ENCODE data around the gene ING5.

The ING5 gene

DNA sequence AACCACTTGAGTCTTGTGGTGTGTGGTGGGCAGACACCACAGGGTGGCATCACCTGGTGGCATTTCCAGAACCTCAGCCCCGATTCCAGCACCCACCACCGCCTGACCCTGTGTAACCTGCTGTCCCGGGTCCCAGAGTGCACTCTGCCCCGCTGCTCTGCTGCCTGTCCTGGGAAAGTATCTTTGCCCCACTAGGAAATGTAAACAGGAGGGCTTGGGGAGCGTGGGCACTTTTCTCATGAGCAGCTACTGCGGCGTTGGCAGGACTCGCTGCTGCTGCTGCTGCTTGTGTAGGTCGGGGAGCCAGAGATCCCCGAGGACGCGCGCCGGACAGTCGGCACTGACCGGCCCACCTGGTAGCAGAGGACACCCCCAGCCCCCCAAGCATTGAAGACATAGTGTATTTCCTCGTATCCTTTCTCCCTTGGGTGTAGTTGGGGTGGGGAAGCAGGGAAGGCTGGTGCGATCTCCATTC lies 28.6 kb upstream of the ING5 start:
- no peak for DNase-seq

DNA sequence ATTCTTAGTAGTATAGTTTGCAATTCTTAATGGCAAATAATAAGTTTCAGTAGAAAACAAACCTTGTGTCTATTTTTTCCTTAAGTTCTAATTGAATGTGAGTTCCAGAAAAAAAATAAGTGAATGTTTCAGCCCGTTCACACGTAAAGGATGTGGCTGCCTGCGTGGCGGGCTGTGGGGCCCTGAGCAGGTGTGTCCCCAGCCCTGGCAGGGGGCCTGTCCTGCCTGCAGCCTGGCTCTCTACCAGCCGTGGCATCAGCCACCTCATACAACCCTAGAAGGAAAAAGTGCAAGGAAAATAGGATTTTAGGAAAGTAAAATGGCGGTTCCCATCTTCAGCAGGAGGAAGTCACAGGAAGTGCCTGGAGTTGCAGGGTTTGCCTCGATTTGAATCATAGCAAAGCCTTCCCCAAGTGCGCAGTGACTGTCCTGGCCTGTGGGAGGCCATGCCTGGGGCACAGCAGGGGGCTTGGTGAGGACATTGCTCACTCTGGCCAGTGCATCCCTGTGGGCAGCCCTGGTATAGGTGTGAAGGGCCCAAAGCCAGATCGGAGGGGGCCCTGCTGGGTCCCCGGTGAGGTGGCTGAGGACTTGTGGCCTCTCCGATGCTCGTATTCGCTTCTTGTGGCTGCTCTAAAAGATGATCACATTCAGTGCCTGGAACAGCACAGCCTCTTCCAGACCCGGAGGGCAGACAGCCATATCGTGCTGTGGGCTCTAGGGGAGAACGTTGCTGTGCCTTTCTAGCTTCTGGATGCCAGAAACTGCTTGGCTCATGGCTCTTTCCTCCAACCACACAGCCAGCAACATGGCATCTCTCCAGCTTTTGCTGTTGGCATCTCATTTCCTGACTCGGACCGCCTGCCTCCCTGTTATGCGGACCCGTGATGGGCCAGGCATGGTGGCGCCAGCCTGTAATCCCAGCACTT lies 27.8 kb upstream of the ING5 start:
- DNase-seq = no peak

DNA sequence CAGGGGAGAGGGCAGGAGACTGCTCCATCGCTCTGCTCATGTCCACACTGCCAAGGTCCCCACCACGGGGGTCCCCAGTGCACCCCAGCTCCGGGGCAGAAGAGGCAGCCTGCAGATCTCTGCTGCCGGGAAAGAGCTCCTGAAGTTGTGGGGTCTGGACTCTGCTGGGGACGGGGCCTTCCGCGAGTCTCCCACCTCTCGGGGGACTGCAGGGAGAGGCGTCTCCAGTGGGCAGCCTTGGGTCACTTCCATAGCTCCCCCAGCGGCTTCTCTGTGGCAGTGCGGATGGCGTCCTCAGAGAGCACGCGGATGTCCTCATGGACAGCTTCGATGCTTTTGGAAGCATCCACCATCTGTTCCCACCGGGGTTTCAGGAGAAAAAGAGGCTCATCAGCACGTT lies 26.0 kb upstream of the ING5 start:
- DNase-seq = no peak

DNA sequence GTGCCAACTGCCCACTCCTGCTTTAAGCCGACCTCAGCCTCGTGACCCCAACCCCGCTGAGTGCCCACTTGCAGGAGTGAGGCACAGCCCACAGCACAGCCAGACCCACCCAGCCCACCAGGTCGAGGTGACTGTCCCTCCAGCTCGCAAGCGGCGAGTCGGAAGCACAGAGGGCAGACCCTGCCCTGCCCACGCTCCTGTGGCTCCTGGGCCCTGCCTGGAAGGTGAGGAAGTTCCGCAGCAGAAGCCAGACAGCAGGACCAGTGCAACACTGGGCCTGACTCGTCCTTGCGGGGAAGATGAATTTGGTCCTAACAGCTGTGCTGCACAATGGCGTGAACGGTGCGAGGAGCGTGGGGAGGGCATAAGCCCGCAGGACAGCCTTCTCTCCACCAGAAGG lies 25.2 kb upstream of the ING5 start:
- no peak for DNase-seq

DNA sequence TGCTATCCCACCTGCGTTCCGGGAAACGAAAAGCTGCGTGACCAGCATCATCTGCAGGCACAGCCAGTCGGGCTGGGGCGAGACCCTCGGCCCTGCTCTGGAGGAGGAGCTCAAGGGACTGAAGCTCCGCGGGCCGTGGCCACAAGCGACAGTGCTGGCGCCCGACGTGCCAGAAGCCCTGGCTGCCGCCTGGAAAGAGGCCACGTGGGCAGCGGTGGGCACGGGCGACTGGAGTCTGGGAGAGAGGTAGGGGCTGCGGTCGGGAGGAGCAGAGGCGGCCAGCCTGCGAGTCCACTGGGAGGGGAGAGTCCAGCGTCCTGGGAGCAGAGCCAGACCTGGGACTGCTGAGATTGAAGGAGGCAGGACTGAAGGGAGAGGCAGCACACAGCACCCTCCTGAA lies 24.4 kb upstream of the ING5 start:
- no peak for DNase-seq

DNA sequence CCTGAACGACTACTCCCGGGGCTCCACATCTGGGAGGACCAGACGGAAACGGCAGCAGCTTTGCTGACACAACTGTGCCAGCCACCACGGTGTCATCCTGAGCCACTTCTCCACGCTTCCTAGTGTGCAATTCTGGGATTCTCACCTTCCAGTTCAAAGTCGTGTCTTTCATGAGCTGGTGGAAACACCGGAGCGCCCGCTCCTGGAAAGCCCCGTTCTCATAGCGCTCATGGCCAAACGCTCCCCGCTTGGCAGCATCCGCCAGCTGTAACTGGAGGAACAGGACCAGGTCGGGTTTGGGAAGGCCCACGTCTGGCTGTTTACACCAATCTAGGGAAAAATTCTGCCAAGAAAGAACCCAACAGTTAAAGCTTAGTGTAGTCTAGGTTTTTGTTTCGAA lies 23.5 kb upstream of the ING5 start:
- DNase-seq = no peak

DNA sequence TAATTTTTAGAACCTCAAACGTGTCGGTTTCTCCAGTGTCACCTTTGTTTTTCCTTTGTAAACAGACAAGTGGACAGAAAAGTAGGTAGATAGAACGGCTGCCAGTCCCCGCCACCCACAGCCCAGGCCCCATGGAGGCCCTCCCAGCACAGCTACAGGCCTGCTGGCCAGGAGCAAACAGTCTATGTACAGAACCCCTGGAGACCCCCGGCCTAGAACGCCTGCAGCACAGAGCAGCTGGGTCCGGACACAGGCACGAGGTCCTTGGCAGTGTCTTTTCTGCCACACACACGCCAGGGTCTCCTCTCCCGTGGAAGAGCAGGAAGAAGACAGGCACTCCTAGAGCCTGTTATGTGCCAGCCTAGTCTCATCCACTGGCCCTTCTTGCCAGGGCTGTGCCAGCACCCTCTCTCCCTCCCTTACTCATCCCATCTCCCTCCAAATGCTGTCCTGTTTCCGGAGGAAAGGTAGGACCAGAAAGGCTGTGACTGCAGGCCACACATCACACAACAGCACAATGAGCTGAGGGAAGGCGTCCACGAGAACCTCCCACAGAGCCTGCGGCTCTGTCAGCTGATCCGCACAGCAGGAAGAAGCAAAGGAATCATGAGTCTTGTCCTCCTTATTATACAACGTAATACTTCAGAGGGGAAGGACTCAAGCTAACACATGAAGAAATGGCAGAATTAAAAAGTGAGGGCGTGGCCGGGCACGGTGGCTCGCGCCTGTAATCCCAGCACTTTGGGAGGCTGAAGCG lies 22.9 kb upstream of the ING5 start:
- DNase-seq = no peak

DNA sequence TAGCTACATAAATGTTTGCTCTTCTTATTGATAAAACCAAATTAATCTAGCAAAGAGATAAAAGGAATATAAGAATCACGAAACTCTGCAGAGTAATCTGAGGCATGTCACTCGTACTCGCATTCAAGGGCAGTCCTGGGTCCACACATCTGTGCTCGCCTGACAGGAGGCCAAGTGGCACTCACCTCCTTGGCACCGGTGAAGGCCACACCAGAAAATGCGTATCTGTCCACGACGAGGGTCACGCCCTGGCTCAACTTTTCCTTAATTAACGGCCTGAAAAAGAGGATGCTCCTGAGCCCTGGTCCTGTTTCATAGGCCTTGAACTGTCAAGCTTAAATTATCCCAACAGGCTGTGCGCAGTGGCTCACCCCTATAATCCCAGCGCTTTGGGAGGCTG lies 21.8 kb upstream of the ING5 start:
- no peak for DNase-seq

DNA sequence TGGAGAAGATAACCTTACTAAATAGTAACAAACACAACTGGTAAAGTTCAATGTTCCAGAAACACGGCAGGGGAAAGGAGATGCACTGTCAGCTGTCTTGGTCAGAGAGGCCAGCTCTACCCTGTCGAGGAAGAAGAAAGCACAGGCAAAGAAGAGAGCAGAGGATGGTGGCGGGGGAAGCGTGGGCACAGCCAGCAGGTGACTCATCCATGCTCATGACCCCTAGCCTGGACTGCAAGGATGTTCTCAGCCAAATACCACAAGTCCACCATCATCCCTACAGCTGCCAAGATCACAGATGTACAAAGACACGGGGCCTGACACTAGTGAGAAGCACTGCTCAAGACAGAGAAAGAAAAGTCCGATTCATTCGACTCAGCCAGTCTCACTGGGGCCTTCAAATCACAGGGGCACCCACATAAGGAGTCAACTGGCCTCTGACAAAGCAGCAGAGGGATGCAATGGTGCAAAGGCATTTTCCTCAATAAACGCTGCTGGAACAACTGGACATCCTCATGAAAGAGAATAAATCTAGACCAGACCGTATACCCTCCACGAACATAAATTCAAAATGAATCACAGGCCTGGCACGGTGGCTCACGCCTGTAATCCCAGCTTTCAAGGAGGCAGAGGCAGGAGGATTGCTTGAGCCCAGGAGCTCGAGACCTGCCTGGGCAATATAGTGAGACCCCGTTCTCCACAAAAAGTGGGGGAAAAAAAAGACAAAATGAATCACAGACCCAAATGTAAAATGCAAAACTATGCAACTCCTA lies 20.8 kb upstream of the ING5 start:
- no peak for DNase-seq

DNA sequence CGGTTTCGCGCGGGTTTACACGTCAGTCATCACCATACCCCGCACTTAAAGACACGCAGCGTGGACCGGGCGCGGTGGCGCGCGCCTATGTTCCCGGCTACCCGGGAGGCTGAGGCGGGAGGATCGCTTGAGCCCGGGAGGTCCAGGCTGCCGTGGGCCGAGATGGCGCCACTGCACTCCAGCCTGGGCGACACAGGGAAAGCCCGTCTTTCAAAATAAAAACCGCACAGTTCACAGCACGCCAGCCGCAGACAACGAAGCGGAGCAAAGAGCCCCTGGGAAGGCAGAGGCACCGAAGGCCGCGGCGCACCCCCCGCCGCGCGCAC lies 15.6 kb upstream of the ING5 start:
- DNase-seq = no peak

DNA sequence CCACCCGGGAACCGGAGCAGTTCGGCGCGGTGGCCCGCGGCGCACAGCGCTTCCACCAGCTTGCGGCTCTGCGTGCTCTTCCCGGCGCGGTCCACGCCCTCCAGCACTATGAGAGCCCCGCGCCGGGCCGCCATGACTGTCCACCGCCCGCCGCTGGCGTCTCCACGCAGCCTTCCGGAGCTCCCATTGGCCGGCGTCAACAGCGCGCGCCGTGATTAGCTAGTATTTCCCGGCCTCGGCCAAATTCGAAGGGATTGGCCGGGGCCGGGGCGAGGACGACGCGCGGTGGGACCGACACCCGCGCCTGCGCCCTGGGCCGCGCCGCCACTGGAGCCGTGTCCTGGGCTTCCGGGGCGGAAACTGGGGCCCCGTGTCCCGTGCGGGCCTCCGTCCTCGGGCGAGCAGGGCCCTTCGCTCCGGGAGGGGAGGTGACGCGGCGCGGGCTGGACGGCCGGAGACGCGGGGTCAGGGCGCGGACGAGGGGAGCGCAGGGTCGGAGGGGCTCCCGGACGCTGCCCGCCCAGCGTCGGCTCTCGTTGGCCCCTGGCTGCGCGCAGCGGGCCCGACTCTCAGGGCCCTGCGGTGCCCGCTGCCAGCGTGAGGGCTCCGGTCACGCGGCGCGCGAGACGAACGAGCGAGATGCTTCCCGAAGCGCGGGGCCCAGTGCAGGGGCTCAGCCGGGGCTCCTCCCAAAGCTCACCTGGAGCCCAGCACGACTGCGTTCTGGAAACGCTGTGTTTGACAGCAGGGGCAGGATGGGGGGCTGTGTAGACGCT lies 15.0 kb upstream of the ING5 start, which contains the start of gene DTYMK:
DTYMK (minus strand) TSS at position 166 of the 776 bp plus-strand sequence; CDS start at position 134, 32 bp downstream.
- DNase-seq = peak; percentile 74

DNA sequence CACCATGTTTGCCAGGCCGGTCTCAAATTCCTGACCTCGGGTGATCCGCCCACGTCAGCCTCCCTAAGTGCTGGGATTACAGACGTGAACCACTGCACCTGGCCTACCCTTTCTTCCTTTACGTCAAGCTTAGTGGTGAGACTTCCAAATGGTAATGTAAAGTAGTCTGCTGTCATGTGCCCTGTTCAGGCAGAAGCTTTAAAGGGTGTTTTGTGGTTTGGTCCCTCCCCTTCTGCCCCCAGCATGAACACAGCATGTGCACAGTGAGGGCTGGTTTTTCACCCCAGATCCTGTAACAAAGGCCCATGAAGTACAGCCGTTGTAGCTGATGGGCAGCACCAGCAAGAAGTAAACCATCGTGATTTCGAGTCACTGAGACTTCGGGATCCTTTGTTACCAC lies 12.5 kb upstream of the ING5 start:
- no peak for DNase-seq

DNA sequence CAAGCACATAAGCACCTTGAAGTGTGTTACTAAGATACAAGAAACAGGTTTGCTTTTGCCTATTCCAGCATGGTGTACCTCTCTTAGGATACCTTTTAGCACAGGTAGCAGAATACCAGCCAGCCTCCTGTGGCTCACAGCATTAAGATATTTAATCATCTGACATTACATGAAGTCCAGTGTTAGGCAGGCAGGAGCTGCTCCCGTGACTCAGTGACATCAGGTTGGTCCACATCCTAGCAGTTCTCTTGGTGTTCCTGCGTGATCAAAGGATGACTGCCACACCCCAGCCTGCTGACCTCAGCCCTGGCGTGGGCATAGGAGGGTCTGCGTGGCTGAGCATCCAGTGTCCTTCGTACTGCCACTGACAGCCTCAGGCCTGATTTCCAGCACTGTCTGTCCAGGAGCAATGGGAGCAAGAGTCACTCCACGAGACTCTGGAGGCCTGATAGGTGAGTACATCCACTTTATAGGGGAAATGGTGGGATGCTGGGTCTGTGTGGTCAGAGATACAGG lies 11.6 kb upstream of the ING5 start:
- no peak for DNase-seq

DNA sequence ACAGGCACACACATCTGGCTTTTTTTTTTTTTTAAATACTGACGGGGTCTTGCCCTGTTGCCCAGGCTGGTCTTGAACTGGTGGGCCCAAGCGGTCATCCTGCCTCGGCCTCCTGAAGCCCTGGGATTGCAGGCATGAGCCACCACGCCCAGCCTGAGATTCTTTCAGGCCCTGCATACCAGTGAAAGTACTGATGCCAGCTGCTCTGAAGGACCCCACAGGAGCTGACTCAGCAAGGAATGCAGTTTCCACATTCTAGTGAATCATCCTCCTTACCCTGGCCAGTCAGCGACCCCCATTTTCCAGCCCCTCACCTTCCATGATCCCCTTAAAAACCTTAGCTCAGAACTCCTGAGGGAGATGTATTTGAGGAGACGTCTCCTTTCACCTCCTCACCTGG lies 9.4 kb upstream of the ING5 start:
- no peak for DNase-seq

DNA sequence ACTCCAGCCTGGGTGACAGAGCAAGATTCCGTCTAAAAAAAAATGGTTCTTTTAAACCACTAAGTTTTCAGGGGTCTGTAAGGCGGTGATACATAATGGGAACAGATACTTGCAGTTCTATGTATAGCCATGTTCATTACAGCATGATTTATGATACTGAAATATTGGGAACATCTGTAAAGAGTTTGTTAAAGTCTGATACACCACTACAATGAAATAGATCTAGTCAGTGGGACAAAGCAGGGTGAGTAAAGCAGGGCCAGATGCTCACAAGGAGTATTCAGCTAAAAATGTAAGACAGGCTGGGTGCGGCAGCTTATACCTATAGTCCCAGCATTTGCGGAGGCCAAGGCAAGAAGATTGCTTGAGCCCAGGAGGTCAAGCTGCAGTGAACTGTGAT lies 6.2 kb upstream of the ING5 start:
- no peak for DNase-seq

DNA sequence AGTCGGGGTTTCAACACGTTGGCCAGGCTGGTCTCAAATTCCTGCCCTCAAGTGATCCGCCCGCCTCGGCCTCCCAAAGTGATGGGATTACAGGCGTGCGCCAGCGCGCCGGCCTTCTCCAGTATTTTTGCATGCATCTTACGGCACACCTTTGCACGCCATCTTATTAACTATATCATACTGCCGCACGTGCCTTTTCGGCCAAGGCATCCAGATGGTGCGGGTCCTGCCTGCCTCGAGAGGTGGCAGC lies 765 bp upstream of the ING5 start:
- DNase-seq = peak; percentile 46

DNA sequence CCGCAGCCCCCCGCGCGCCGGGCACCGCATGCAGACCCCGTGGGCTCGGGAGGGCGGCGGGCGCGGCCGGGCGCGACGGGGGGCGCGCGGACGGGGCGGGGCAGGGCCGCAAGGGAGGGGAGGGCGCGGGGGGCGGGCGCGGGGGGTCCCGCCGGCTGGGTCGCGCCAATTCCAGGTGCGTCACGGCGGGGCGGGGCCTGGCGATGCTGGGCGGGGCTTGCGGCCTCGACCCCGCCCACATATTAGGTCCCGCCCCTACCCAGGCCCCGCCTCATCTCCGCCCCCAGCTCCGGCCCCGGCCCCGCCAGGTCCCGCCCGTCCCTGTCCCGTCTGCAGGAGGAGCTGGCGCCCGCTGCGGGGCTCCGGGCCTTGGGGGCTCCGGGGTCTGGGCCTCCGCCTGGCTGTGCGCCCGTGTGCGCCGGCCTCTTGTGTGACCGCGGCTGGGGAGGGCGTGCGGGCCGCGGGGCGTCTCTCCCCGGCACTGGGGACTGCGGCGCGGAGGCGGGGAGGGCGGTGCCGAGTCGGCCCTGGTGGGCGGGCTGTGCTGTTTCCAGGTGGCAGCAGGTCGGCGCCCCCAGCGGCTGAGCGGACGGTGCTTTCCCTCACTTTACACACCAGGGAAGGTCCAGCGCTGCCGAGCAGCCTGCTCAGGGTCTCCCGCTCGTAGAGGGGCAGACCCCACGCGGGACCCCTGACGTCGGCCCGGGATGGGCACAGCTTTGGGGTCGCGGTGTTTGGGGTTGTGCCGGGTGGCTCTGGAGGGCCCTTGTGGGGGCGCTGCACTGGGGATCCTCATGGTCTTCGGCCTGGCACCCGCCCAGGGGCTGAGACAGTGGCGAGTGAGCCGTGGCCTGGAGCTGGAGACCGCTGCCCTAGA lies 554 bp downstream of the ING5 start:
- DNase-seq = peak; percentile 44

DNA sequence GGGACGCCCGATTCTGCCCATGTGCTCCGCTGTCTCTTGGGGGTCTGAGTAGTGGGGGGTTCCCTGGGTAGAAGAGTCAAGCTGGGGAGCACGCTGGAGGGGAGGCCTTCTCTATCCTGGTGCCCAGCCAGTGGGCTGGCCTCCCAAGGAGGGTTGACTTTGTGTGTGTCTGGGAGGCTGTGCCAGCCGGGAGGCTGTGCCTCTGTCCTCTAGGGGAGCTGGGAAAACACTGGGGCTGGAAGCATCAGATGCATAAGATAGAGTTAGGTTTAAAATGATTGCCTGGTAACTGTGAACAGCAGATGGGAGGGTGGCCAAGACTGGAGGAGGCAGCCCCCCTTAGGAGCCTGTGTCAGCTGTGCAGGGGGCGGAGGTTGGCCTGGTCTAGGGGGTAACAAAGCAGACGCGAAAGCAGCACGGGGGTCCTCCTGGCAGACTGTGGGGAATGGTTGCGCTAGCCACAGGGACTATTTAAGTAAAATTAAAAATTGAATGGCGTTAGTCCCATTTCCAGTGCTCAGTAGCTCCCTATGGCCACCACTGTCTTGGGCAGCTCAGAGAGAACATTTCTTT lies 1.3 kb downstream of the ING5 start:
- DNase-seq = no peak

DNA sequence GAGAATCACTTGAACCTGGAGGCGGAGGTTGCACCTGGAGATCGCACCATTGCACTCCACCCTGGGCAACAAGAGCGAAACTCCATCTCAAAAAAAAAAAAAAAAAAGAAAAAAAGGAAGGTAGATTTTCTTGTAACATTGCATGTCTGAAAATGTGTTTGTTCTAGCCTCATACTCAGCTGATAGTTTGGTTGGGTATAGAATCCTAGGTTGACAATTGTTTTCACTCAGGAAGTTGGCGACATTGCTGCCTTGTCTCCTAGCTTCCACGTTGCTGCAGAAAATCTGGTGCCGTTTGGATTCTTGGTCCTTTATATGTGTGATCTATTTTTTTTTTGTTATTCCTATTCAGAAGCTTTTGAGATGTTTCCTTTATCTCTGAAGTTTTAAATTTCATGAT lies 4.7 kb downstream of the ING5 start:
- no peak for DNase-seq

DNA sequence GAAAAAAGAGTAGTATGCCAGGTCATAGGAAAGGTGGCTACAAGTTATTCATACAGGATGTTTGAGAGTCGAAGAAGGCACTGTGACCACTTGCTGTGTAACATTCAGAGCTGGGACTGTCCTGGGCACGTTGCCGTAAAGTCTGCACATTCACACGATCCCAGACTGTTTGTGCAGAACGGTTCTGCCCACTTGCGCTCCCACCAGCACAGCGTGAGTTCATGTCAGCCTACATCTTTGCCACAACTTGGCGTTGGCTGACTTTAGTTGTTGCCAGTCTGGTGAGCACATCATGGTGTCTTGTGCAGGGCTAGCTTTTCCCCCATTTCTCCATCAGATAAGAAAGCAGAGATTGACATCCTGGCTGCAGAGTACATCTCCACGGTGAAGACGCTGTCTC lies 7.0 kb downstream of the ING5 start:
- DNase-seq = no peak

DNA sequence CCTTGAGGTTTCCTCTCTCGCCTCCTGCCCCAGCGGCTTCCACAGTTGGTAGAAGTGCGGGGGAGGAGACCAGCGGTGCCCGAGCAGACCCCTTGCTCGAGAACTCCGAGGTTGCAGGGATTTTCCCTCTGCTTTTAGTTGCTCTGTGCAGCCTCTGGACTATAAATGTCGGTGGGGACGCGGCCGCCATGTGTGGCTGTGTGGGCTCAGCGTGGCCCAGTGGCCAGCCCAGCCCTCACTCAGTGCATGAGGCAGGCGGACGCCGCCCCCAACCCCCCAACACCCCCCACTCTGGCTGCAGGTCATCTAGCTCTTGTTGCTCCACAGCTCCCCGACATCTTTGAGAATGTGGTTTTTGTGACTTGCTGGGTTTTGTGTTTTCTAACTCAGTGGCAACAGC lies 17.3 kb downstream of the ING5 start:
- no peak for DNase-seq

Data from NCI-H2029 treated with DMSO at 0.1 percent for 48 hours (cell line).